Neural progenitor cell (in vitro differentiated cells): Measurements from ENCODE around the gene EXD3. TPM values are rescaled to one million over a fixed set of nuclear protein-coding genes. Genes with fewer than 3 reads are reported as not detected.

Experiments
- DNase-seq: peaks from one replicate; pipeline ENCODE4 v3.0.0-alpha.2; 2016; ENCODE audit warnings: low spot score
- H2AFZ ChIP-seq: fragments of 200-600 bp; sonication (generic); replicated peaks from 2 replicates; pipeline ENCODE4 v1.6.1; 2016; ENCODE audit warnings: antibody characterized with exemption
- H3F3A ChIP-seq: fragments of 200-600 bp; sonication (generic); 2 replicates; pipeline ENCODE4 v1.6.1; 2016; ENCODE audit warnings: antibody characterized with exemption, low read depth
- H3K27ac ChIP-seq: fragments of 200-600 bp; sonication (generic); 2 replicates; pipeline ENCODE4 v1.5.1; 2016; ENCODE audit warnings: mild to moderate bottlenecking
- H3K27me3 ChIP-seq: fragments of 200-600 bp; sonication (generic); 2 replicates; pipeline ENCODE4 v1.6.1; 2016; ENCODE audit warnings: mild to moderate bottlenecking, moderate library complexity
- H3K36me3 ChIP-seq: fragments of 200-600 bp; sonication (generic); 2 replicates; pipeline ENCODE4 v1.5.1; 2016
- H3K4me1 ChIP-seq: fragments of 200-600 bp; sonication (generic); 2 replicates; pipeline ENCODE4 v1.6.1; 2016; ENCODE audit warnings: mixed run types
- H3K4me2 ChIP-seq: fragments of 200-600 bp; sonication (generic); 2 replicates; pipeline ENCODE4 v1.6.1; 2016
- H3K4me3 ChIP-seq: fragments of 200-600 bp; sonication (generic); 2 replicates; pipeline ENCODE4 v1.5.1; 2016
- H3K79me2 ChIP-seq: fragments of 200-600 bp; sonication (generic); 2 replicates; pipeline ENCODE4 v1.6.1; 2016; ENCODE audit warnings: low read depth
- H3K9ac ChIP-seq: fragments of 200-600 bp; sonication (generic); 2 replicates; pipeline ENCODE4 v1.6.1; 2016
- H3K9me3 ChIP-seq: fragments of 200-600 bp; sonication (generic); 2 replicates; pipeline ENCODE4 v1.5.1; 2016; ENCODE audit warnings: low read depth
- H4K20me1 ChIP-seq: fragments of 200-600 bp; sonication (generic); 2 replicates; pipeline ENCODE4 v1.6.1; 2016; ENCODE audit warnings: low read depth
- H3K27ac Mint-ChIP-seq: 3 replicates; pipeline ENCODE4 v1.8.0; 2021; ENCODE audit warnings: mixed read lengths
- H3K27me3 Mint-ChIP-seq: 2 replicates; pipeline ENCODE4 v1.8.0; 2022; ENCODE audit warnings: low read depth, mild to moderate bottlenecking, inconsistent platforms, moderate library complexity, mixed read lengths; ENCODE audit not compliant: insufficient read depth
- H3K36me3 Mint-ChIP-seq: 3 replicates; pipeline ENCODE4 v1.8.0; 2021; ENCODE audit warnings: mixed read lengths
- H3K4me1 Mint-ChIP-seq: 3 replicates; pipeline ENCODE4 v1.8.0; 2021; ENCODE audit warnings: mixed read lengths
- H3K4me3 Mint-ChIP-seq: 3 replicates; pipeline ENCODE4 v1.8.0; 2021; ENCODE audit warnings: mild to moderate bottlenecking, moderate library complexity, mixed read lengths
- H3K9me3 Mint-ChIP-seq: 3 replicates; pipeline ENCODE4 v1.8.0; 2020; ENCODE audit warnings: mixed read lengths
- CTCF ChIP-seq: fragments of 200-600 bp; sonication (generic); IDR thresholded peaks from 2 replicates; pipeline ENCODE4 v1.5.1; 2017; ENCODE audit warnings: antibody characterized with exemption, mild to moderate bottlenecking
- EZH2 ChIP-seq: fragments of 200-600 bp; sonication (generic); IDR thresholded peaks from 2 replicates; pipeline ENCODE4 v1.6.1; 2017; ENCODE audit warnings: antibody characterized with exemption, mild to moderate bottlenecking, moderate library complexity
- EZH2phosphoT487 ChIP-seq: fragments of 200-600 bp; sonication (generic); IDR thresholded peaks from 2 replicates; pipeline ENCODE4 v1.6.1; 2017; ENCODE audit warnings: antibody characterized with exemption
- total RNA-seq: library from RNA; depleted of rRNA; stranded (reverse); fragments of >200 nt; gene quantifications from 2 replicates; pipeline ENCODE4 v1.2.3, GENCODE V29; 2015; ENCODE audit warnings: low replicate concordance

EXD3 gene
- total RNA-seq, 1 donor from 2014 or later, result 4.7 TPM

GRCh38 chr9:137393176-137394150, 29.5 kb downstream of the EXD3 start:
- DNase-seq, result peak; percentile 0
- Histone ChIP-seq H3K27me3 (no peaks in the 10 kb centered on the region), H3K9me3 (no peaks in the 10 kb centered on the region), H3K4me2 (no peak overlapping the region), H3K79me2 (no peaks in the 10 kb centered on the region), H3F3A (no peaks in the 10 kb centered on the region), H3K4me1 (no peaks in the 10 kb centered on the region), H3K27ac (no peak overlapping the region), H3K9ac (no peak overlapping the region), H4K20me1 (no peaks in the 10 kb centered on the region), H3K4me3 (no peak overlapping the region), H2AFZ (no peak overlapping the region), H3K36me3 (no peaks in the 10 kb centered on the region)
- Mint-ChIP-seq H3K36me3 (peaks cover 9% of the 10 kb centered on the region), H3K27me3 (peaks cover 6% of the 10 kb centered on the region), H3K9me3 (peaks cover 3% of the 10 kb centered on the region), H3K27ac (no peak overlapping the region), H3K4me3 (no peak overlapping the region), H3K4me1 (peaks cover 8% of the 10 kb centered on the region)
- no peak for TF ChIP-seq EZH2phosphoT487
- no peak for TF ChIP-seq CTCF
- no peak for TF ChIP-seq EZH2

GRCh38 chr9:137392232-137393007, 30.5 kb downstream of the EXD3 start:
- no peak overlapping the region for H2AFZ ChIP-seq
- Mint-ChIP-seq H3K4me3 (no peak overlapping the region), H3K27ac (no peak overlapping the region), H3K4me1 (peaks cover 8% of the 10 kb centered on the region), H3K9me3 (peaks cover 3% of the 10 kb centered on the region), H3K36me3 (peaks cover 5% of the 10 kb centered on the region), H3K27me3 (peaks cover 6% of the 10 kb centered on the region)
- no peak for DNase-seq
- no peaks in the 10 kb centered on the region for H3K4me1 ChIP-seq
- H3K27ac ChIP-seq, result no peak overlapping the region
- no peak overlapping the region for H3K4me3 ChIP-seq
- no peak for TF ChIP-seq CTCF
- no peak for TF ChIP-seq EZH2
- TF ChIP-seq EZH2phosphoT487, result no peak
- no peaks in the 10 kb centered on the region for H3K79me2 ChIP-seq
- H4K20me1 ChIP-seq, result no peaks in the 10 kb centered on the region
- no peaks in the 10 kb centered on the region for H3K36me3 ChIP-seq
- no peaks in the 10 kb centered on the region for H3K9me3 ChIP-seq
- no peaks in the 10 kb centered on the region for H3F3A ChIP-seq
- H3K27me3 ChIP-seq, result no peaks in the 10 kb centered on the region
- no peak overlapping the region for H3K9ac ChIP-seq
- no peak overlapping the region for H3K4me2 ChIP-seq

GRCh38 chr9:137391411-137391754, 31.6 kb downstream of the EXD3 start:
- no peaks in the 10 kb centered on the region for H4K20me1 ChIP-seq
- TF ChIP-seq CTCF (no peak), EZH2phosphoT487 (no peak), EZH2 (no peak)

More at GRCh38 chr9:137391411-137391754, 31.6 kb downstream of the EXD3 start:
- Mint-ChIP-seq H3K27me3 (peaks cover 6% of the 10 kb centered on the region), H3K9me3 (no peaks in the 10 kb centered on the region), H3K27ac (no peak overlapping the region), H3K4me3 (no peak overlapping the region), H3K4me1 (peaks cover 8% of the 10 kb centered on the region), H3K36me3 (peaks cover 3% of the 10 kb centered on the region)
- Histone ChIP-seq H2AFZ (no peak overlapping the region), H3K9me3 (no peaks in the 10 kb centered on the region), H3K36me3 (no peaks in the 10 kb centered on the region), H3K4me1 (no peaks in the 10 kb centered on the region), H3K9ac (no peak overlapping the region), H3K4me3 (no peak overlapping the region), H3K27ac (no peak overlapping the region), H3F3A (no peaks in the 10 kb centered on the region), H3K4me2 (no peak overlapping the region), H3K27me3 (no peaks in the 10 kb centered on the region), H3K79me2 (no peaks in the 10 kb centered on the region)
- DNase-seq, result no peak
